RWPE2 (cell line): ENCODE results near the gene WNK3.

Experiments
- ATAC-seq: fragments of 200-7000 bp; cut with Tn5 transposase; 3 replicates; pipeline ENCODE4 v1.9.1; 2021; ENCODE audit warnings: low read depth
- DNase-seq: peaks from one replicate; pipeline ENCODE4 v3.0.0-alpha.2; 2020; ENCODE audit warnings: low spot score
- H3K27ac ChIP-seq: fragments of 450-650 bp; 2 replicates; pipeline ENCODE4 v1.5.1; 2017; ENCODE audit warnings: mild to moderate bottlenecking; ENCODE audit not compliant: poor library complexity, severe bottlenecking
- H3K27me3 ChIP-seq: fragments of 250-450 bp; sonication (Bioruptor Pico); 2 replicates; pipeline ENCODE4 v1.5.1; 2021; ENCODE audit warnings: mild to moderate bottlenecking, moderate library complexity; ENCODE audit not compliant: insufficient read depth, poor library complexity, severe bottlenecking
- H3K36me3 ChIP-seq: fragments of 250-450 bp; sonication (Bioruptor Pico); 2 replicates; pipeline ENCODE4 v1.5.1; 2020; ENCODE audit warnings: low read depth, mild to moderate bottlenecking, moderate library complexity
- H3K4me1 ChIP-seq: fragments of 250-450 bp; sonication (Bioruptor Pico); 2 replicates; pipeline ENCODE4 v1.5.1; 2021; ENCODE audit warnings: mild to moderate bottlenecking, moderate library complexity; ENCODE audit not compliant: insufficient read depth, poor library complexity, severe bottlenecking
- H3K4me3 ChIP-seq: fragments of 250-450 bp; sonication (Bioruptor Pico); 2 replicates; pipeline ENCODE4 v1.5.1; 2021; ENCODE audit warnings: mild to moderate bottlenecking, moderate library complexity; ENCODE audit not compliant: severe bottlenecking
- H3K9me3 ChIP-seq: fragments of 250-450 bp; sonication (Bioruptor Pico); 2 replicates; pipeline ENCODE4 v1.5.1; 2021; ENCODE audit warnings: mild to moderate bottlenecking, moderate library complexity; ENCODE audit not compliant: severe bottlenecking
- CTCF ChIP-seq: fragments of 450-650 bp; IDR thresholded peaks from one replicate; pipeline ENCODE4 v1.5.1; 2017; ENCODE audit warnings: mild to moderate bottlenecking, moderate library complexity; ENCODE audit not compliant: poor library complexity, severe bottlenecking

Gene WNK3

GRCh38 chrX:54171091-54171490, 186.8 kb downstream of the WNK3 start:
- Histone ChIP-seq H3K4me1 (peaks cover 10% of the 10 kb centered on the region), H3K27me3 (no peaks in the 10 kb centered on the region), H3K4me3 (no peak overlapping the region), H3K27ac (no peak overlapping the region), H3K36me3 (peaks cover 13% of the 10 kb centered on the region), H3K9me3 (no peaks in the 10 kb centered on the region)
- ATAC-seq (no peak), DNase-seq (no peak)
- TF ChIP-seq CTCF: no peak

GRCh38 chrX:54166915-54167314, 190.9 kb downstream of the WNK3 start:
- H3K36me3 ChIP-seq: 0 out of 2 replicates have a peak, but pooled peaks cover under 1% of the 10 kb centered on the region
- ATAC-seq (no peak), DNase-seq (no peak)
- H3K9me3 ChIP-seq: no peaks in the 10 kb centered on the region
- no peak for TF ChIP-seq CTCF
- no peaks in the 10 kb centered on the region for H3K27me3 ChIP-seq
- H3K4me1 ChIP-seq: no peaks in the 10 kb centered on the region
- H3K4me3 ChIP-seq: no peak overlapping the region
- H3K27ac ChIP-seq: no peak overlapping the region

- TF ChIP-seq CTCF: no peak
- Histone ChIP-seq H3K4me1 (no peaks in the 10 kb centered on the region), H3K36me3 (no peaks in the 10 kb centered on the region), H3K27me3 (no peaks in the 10 kb centered on the region), H3K9me3 (no peaks in the 10 kb centered on the region), H3K4me3 (no peak overlapping the region), H3K27ac (no peak overlapping the region)
- ATAC-seq: no peak
- DNase-seq: no peak
Observed at GRCh38 chrX:54157561-54157960, 200.3 kb downstream of the WNK3 start.
